HG03196 (cell line): ENCODE measurements around the gene RAB31.

ENCODE experiments used
- ATAC-seq: cut with Tn5 transposase; IDR thresholded peaks from one replicate; pipeline ENCODE4 v1.9.1; 2021; ENCODE audit not compliant: unreplicated experiment

RAB31 gene

GRCh38 chr18:9782073-9782857 lies 74.2 kb downstream of the RAB31 start:
- no peak for ATAC-seq

GRCh38 chr18:9786631-9787030 lies 78.5 kb downstream of the RAB31 start:
- no peak for ATAC-seq

- no peak for ATAC-seq
Observed at GRCh38 chr18:9787036-9787435, 78.9 kb downstream of the RAB31 start.

- ATAC-seq = no peak
Observed at GRCh38 chr18:9787712-9788111, 79.6 kb downstream of the RAB31 start.

- no peak for ATAC-seq
Observed at GRCh38 chr18:9788140-9788539, 80.0 kb downstream of the RAB31 start.

GRCh38 chr18:9788860-9789259 lies 80.8 kb downstream of the RAB31 start:
- no peak for ATAC-seq

GRCh38 chr18:9790261-9790660 lies 82.2 kb downstream of the RAB31 start:
- ATAC-seq = no peak

- no peak for ATAC-seq
Observed at GRCh38 chr18:9791991-9792390, 83.9 kb downstream of the RAB31 start.

- ATAC-seq = no peak
Observed at GRCh38 chr18:9792565-9793245, 84.6 kb downstream of the RAB31 start.

- no peak for ATAC-seq
Observed at GRCh38 chr18:9796011-9796410, 87.9 kb downstream of the RAB31 start.

GRCh38 chr18:9796935-9797549 lies 88.9 kb downstream of the RAB31 start:
- no peak for ATAC-seq

- ATAC-seq = no peak
Observed at GRCh38 chr18:9802175-9803062, 94.3 kb downstream of the RAB31 start.

GRCh38 chr18:9803063-9803697 lies 95.1 kb downstream of the RAB31 start:
- ATAC-seq = no peak

- ATAC-seq = no peak
Observed at GRCh38 chr18:9803698-9804516, 95.8 kb downstream of the RAB31 start.

- no peak for ATAC-seq
Observed at GRCh38 chr18:9804517-9805104, 96.5 kb downstream of the RAB31 start.

- ATAC-seq = no peak
Observed at GRCh38 chr18:9806905-9807304, 98.8 kb downstream of the RAB31 start.

- ATAC-seq = no peak
Observed at GRCh38 chr18:9808295-9809241, 100.5 kb downstream of the RAB31 start.

GRCh38 chr18:9809697-9810096 lies 101.6 kb downstream of the RAB31 start:
- no peak for ATAC-seq
